Right ventricle myocardium inferior (tissue), 1 donor: ENCODE measurements around the gene ATG16L2. TPM values are rescaled to one million over a fixed set of nuclear protein-coding genes. Genes with fewer than 3 reads are reported as not detected.
A peak's percentile ranks its signal among the peaks of the same experiment; 100 is the strongest.
"Not testable (repeated sequence)": the region's sequence is repeated elsewhere in the genome, so short reads cannot be mapped to it uniquely, and the experiment has no call there.

Source experiments
- ATAC-seq: fragments of 200-7000 bp; cut with Tn5 transposase; one replicate; pipeline ENCODE4 v1.9.1; 2020; ENCODE audit warnings: mild to moderate bottlenecking, moderate library complexity
- DNase-seq: peaks from one replicate; pipeline ENCODE4 v3.0.0; 2021; ENCODE audit errors: missing footprints
- intact Hi-C: fragments of 100-400 bp; cut with DNase I; formaldehyde crosslinking; loops from one replicate; pipeline ENCODE4 v1.11.0; 2022
- total RNA-seq: library from RNA; stranded (reverse); fragmentation: NEBNext Ultra II Directional; extraction: Animal tissue kit (Norgen Biotek cat#: 25700); gene quantifications from one replicate; pipeline ENCODE4 v1.2.1, GENCODE V29; 2021
- donor health status: DM: no; HTN: yes; CAD: no; lungs with severe emphysema.

ATG16L2 gene
- total RNA-seq, 1 donor from 2014 or later = 16.5 TPM

DNA sequence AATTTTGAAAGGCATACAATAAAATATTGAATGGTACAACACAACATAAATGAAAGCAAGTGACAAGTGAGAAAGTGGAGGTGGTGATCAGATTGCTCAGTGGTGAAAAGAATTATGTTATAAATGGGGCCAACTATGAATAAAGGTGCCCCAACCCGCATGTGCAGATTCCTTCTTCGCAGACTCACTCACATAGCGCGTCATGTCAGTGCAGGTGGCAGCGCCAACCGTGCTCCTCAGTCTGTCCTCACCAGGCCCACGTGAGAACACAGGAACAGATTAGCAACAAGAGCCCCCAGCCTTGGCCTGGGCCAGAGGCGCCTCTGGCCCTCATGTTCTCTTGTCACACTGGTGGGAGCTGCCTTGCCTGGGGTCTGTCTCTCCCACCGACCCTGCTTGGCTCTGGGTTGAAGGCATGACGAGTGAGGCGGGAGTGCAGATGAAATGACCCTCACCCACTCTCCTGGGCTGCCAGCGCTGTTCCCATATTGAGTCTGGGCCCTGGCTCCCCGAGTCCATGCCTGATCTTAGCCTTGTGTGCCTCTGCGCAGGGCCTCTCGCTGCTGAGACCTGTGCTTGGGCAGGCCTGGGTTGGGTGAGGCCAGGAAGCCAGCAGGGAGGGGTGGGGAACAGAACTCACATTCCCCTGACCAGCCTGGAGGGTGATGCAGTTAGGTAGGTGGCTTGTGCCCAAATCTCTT, 6.4 kb downstream of the ATG16L2 start:
- ATAC-seq (no peak), DNase-seq (no peak)
- intact Hi-C loops = no loop called here

GRCh38 chr11:72821221-72821919, 7.2 kb downstream of the ATG16L2 start:
- intact Hi-C loops = no loop called here
- DNase-seq (no peak), ATAC-seq (no peak)

DNA sequence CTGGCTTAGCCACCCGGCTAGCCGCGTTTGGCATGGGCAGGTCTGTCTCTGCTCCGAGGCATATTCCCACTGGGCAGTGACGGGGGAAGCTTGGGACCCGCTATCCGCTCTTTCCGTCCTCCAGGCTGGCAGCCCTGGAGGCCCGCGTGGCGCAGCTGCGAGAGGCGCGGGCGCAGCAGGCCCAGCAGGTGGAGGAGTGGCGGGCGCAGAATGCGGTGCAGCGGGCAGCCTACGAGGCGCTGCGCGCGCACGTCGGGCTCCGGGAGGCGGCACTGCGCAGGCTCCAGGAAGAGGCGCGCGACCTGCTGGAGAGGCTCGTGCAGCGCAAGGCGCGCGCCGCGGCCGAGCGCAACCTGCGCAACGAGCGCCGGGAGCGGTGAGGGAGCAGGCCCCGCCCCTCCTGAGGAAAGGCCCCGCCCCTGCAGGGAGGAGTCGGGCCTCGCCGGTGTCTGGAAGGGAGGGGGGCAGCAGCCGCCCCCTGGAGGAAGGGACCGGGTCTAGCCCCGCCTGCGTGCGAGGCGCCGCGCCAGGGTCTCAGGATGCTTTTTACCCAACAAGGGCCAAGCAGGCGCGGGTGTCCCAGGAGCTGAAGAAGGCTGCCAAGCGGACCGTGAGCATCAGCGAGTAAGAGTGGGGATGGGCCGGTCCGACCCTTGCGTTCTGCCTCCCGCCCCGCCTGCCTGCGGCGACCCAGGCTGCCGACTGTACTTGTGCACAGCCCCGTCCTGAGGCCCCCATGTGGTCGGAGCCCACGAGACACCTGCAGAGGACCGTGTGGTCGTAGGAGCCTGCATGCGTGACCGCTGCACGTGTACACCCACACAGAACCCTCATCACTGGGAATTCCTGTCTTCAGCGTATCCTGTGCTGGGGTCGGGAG, 7.9 kb downstream of the ATG16L2 start:
- intact Hi-C loops = no loop called here
- DNase-seq = peak; percentile 93
- peak; percentile 85 for ATAC-seq

DNA sequence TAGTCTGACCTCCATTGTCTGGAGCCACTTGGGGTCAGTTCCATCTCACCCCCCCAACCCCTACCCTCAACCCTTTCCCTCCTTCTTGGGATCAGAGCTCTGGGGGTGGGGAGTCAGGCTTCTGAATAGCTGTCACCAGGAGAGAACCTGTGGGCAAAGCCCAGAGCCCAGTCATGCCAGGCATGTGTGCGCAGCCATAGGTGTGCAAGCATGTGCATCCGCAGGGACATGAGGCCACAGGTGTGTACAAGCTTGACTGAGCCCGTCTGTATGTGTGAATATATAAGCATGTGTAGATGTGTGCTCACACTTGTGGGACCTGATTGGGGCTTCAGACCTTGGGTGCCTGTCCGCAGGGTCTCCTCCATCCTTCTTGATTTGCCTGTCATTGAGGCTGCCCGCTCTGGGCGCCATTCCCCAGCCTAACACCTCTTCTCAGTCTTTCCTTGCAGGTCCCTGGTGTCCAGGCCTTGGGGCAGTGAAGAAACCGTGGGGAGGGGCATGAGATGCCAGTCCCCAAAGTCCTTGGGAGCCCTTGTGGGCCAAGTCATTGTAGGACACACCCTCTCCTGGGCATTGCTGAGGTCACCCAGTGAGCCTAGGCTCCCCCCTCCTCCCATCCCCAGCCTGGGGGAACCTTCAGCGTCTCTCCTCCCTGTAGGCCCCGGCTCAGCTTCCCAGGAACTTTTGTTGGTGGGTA, 9.0 kb downstream of the ATG16L2 start:
- DNase-seq = no peak
- intact Hi-C loops = no loop called here
- no peak for ATAC-seq

DNA sequence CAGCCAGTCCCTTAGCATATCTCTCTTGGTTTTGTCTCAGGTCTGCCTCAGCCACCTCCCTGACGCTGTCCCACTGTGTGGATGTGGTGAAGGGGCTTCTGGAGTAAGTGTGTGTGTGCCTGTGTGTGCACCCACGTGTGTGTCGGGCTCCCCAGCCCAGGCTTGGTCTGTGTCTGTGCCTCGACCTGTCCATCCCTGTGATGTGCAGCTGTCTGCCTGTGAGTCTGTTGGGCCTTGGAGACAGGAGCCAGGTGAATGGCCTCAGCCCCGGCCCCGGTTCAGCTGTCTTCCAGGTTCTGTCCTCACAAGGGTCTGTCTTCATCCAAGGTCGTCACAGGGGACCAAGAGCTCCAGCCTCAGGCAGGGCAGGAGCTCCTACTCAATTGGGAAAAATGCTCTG, 9.8 kb downstream of the ATG16L2 start:
- DNase-seq = no peak
- intact Hi-C loops = no loop called here
- no peak for ATAC-seq

DNA sequence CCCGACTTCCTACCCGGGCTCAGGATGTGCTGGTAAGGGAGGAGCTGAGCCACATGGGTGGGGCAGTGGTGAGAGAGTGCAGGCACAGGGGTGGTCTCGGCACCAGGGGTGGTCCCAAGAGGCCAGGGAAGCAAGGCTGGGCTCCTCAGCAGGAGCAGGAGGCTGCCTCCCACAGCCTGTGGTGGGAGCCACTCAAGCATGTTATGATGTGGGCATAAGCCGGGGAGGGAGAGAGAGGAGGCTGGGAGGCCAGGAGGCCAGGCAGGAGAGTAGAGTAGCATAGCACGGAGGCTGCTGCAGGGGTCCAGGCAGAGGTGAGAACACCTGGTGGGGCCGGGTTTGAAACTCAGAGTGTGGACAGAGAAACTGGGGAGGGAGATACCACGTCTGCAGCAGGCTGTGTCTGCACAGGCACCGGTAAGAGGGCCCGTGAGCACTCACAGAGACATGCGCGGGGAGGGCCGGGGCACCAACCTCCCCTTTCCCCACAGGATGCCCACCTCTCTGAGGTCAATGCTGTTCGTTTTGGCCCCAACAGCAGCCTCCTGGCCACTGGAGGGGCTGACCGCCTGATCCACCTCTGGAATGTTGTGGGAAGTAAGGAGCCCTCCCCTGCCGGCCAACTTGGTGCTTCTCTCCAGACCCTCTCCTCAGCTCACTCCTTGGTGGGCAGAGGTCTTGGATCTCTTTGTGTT, 10.7 kb downstream of the ATG16L2 start:
- no peak for ATAC-seq
- no peak for DNase-seq
- intact Hi-C loops = no loop called here

DNA sequence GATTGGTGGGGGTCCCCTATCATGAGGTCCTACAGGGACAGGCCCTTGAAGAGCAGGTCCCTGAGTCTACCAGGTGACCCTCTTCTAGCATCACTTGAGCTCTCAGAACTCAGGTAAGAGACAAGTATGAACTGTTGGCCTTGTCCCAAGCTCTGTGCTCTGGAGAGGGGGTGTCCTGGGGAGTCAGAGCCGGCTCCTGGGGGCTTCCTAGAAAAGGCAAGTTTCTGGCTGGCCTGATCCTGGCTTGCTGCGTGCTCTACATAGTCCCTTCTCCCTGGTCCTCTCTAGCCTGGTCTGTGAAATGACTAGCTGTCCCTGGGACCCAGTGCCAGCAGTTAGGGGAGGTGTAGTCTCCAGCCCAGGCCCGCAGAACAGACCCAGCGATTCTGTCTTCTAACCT, 11.4 kb downstream of the ATG16L2 start:
- ATAC-seq (no peak), DNase-seq (no peak)
- intact Hi-C loops = no loop called here

DNA sequence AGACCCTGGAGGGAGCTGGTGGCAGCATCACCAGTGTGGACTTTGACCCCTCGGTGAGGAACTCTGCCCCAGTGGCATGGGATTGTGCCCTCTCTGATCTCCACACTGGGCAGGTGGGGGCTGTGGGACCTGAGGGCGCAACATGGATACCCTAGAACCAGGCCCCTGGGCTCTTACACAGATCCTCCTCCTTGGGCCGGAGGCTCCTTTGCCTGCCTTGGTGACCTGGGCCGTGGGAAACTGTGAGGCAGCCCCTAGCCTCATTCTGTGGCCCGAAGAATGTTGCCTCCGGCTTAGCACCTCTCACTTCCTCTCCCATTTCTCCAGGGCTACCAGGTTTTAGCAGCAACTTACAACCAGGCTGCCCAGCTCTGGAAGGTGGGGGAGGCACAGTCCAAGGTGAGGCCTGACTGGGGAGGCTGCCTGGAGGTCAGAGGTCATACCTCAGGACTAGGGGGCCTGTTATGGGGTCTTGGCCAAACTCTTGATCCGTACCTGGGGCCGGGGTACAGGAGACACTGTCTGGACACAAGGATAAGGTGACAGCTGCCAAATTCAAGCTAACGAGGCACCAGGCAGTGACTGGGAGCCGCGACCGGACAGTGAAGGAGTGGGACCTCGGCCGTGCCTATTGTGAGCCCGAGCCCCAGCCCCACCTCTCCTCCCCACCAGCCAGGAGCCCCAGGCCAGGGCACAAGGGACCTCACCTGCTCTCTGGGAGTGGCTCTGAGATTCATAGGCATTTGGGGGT, 12.2 kb downstream of the ATG16L2 start:
- no peak for ATAC-seq
- intact Hi-C loops = no loop called here
- no peak for DNase-seq

GRCh38 chr11:72826942-72827480, 12.8 kb downstream of the ATG16L2 start:
- intact Hi-C loops = no loop called here
- DNase-seq = no peak
- ATAC-seq = no peak

DNA sequence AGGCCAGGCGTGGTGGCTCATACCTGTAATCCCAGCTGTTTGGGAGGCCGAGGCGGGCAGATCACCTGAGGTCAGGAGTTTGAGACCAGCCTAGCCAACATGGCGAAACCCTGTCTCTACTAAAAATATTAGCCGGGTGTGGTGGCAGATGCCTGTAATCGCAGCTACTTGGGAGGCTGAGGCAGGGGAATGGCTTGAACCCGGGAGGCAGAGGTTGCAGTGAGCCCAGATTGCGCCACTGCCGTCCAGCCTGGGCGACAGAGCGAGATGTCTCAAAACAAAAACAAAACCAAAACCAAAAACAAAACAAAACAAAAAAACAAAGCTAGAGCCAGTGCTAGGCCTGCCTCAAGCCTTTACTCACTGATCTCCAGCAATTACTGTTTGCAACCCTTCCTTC, 13.4 kb downstream of the ATG16L2 start:
- DNase-seq, ATAC-seq, intact Hi-C loops: not testable (repeated sequence)

GRCh38 chr11:72828081-72828567, 13.9 kb downstream of the ATG16L2 start:
- intact Hi-C loops = no loop called here
- no peak for DNase-seq
- ATAC-seq = no peak

DNA sequence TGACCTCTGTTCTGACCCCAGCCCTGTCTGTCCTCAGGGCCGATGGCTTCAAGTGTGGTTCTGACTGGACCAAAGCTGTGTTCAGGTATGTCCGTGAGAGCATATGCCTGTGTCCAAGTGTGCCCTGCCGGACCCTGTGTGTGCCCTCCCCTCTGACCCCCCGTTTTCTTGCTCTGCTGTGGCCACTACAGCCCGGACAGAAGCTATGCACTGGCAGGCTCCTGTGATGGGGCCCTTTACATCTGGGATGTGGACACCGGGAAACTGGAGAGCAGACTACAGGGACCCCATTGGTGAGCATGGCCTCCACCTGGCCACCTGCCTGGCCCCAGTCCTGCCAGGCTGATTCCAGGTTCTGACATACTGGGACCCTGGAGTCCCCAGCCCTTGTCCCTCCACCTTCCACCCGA, 14.5 kb downstream of the ATG16L2 start:
- intact Hi-C loops = no loop called here
- ATAC-seq (no peak), DNase-seq (no peak)

GRCh38 chr11:72829178-72829577, 15.0 kb downstream of the ATG16L2 start:
- intact Hi-C loops = no loop called here
- DNase-seq = no peak

GRCh38 chr11:72829884-72830533, 15.8 kb downstream of the ATG16L2 start:
- ATAC-seq = no peak
- intact Hi-C loops = loop anchor here (2.0 kb wide), 3 partner anchors 349 to 459 kb away; no protein-coding TSS in a partner anchor
- DNase-seq = no peak

More at GRCh38 chr11:72829178-72829577, 15.0 kb downstream of the ATG16L2 start:
- no peak for ATAC-seq

GRCh38 chr11:72831521-72832300, 17.5 kb downstream of the ATG16L2 start:
- DNase-seq (peak; percentile 91), ATAC-seq (peak; percentile 78)
- intact Hi-C loops = loop anchor here (2.0 kb wide), 4 partner anchors 309 to 457 kb away; no protein-coding TSS in a partner anchor
